HFFc6 (cell line): Measurements from ENCODE around the gene RBM7. TPM values are rescaled to one million over a fixed set of nuclear protein-coding genes. Genes with fewer than 3 reads are reported as not detected.

Experiments used
- DNase-seq: peaks from one replicate; pipeline ENCODE4 v3.0.0-alpha.2; 2018
- H3K27ac Mint-ChIP-seq: 2 replicates; pipeline ENCODE4 v1.8.0; 2020; ENCODE audit warnings: mild to moderate bottlenecking, mixed read lengths
- H3K27me3 Mint-ChIP-seq: 2 replicates; pipeline ENCODE4 v1.8.0; 2021; ENCODE audit warnings: mild to moderate bottlenecking, moderate library complexity, mixed read lengths; ENCODE audit not compliant: insufficient read depth
- H3K36me3 Mint-ChIP-seq: 2 replicates; pipeline ENCODE4 v1.8.0; 2021; ENCODE audit warnings: low read depth, mixed read lengths
- H3K4me1 Mint-ChIP-seq: 2 replicates; pipeline ENCODE4 v1.8.0; 2020; ENCODE audit warnings: low read depth, mixed read lengths
- H3K4me3 Mint-ChIP-seq: 2 replicates; pipeline ENCODE4 v1.8.0; 2020; ENCODE audit warnings: mild to moderate bottlenecking, moderate library complexity, mixed read lengths
- H3K9me3 Mint-ChIP-seq: 2 replicates; pipeline ENCODE4 v1.8.0; 2020; ENCODE audit warnings: mild to moderate bottlenecking, mixed read lengths
- CTCF ChIP-seq: fragments of 200-600 bp; sonication (generic); IDR thresholded peaks from 2 replicates; pipeline ENCODE4 v1.5.0; 2021; ENCODE audit warnings: antibody characterized with exemption, mild to moderate bottlenecking
- total RNA-seq, 6 experiments: library from RNA; stranded (reverse); fragmentation: NEBNext Ultra II Directional; extraction: Animal tissue kit (Norgen Biotek cat#: 25700); gene quantifications; 2 replicates in 1 of 6; 3 replicates in 5 of 6; pipeline ENCODE4 v1.2.3, GENCODE V29; 2021

The RBM7 gene
- total RNA-seq, 6 experiments from 2014 or later, result 35.9 to 42.3 (median 39.2) TPM

- no peak for DNase-seq
- Mint-ChIP-seq H3K27ac (no peak overlapping the region; the same call in 1 of the 2 replicates), H3K4me1 (peaks cover 61% of the 10 kb centered on the region), H3K4me3 (peak overlapping the region; percentile 98; the same call in 1 of the 2 replicates), H3K9me3 (no peaks in the 10 kb centered on the region), H3K27me3 (peaks cover 4% of the 10 kb centered on the region), H3K36me3 (peaks cover 29% of the 10 kb centered on the region)
- TF ChIP-seq CTCF, result no peak
Measured at GRCh38 chr11:114397349-114397982, 3.0 kb upstream of the RBM7 start.

GRCh38 chr11:114398303-114398920 is 2.1 kb upstream of the RBM7 start:
- Mint-ChIP-seq H3K36me3 (peaks cover 38% of the 10 kb centered on the region), H3K27ac (peak overlapping the region; percentile 100)

GRCh38 chr11:114399490-114400215 is 813 bp upstream of the RBM7 start:
- no peaks in the 10 kb centered on the region for H3K9me3 Mint-ChIP-seq
- peaks cover 73% of the 10 kb centered on the region for H3K4me1 Mint-ChIP-seq
- no peak for DNase-seq
- peaks cover 4% of the 10 kb centered on the region for H3K27me3 Mint-ChIP-seq
- peaks cover 48% of the 10 kb centered on the region for H3K36me3 Mint-ChIP-seq
- no peak for TF ChIP-seq CTCF
- H3K4me3 Mint-ChIP-seq, result peak overlapping the region; percentile 98
- peak overlapping the region; percentile 100 for H3K27ac Mint-ChIP-seq

More at GRCh38 chr11:114398303-114398920, 2.1 kb upstream of the RBM7 start:
- Mint-ChIP-seq H3K4me1 (peaks cover 63% of the 10 kb centered on the region), H3K27me3 (peaks cover 4% of the 10 kb centered on the region), H3K9me3 (no peaks in the 10 kb centered on the region), H3K4me3 (peak overlapping the region; percentile 98)
- TF ChIP-seq CTCF, result no peak
- no peak for DNase-seq

- peaks cover 75% of the 10 kb centered on the region for H3K4me1 Mint-ChIP-seq
- peaks cover 60% of the 10 kb centered on the region for H3K36me3 Mint-ChIP-seq
- TF ChIP-seq CTCF, result peak; percentile 37; the same call in 1 of the 2 replicates
- H3K9me3 Mint-ChIP-seq, result no peaks in the 10 kb centered on the region
- H3K27ac Mint-ChIP-seq, result peak overlapping the region; percentile 100
- peak overlapping the region; percentile 98 for H3K4me3 Mint-ChIP-seq
- DNase-seq, result no peak
- peaks cover 4% of the 10 kb centered on the region for H3K27me3 Mint-ChIP-seq
Measured at GRCh38 chr11:114400915-114401223, 403 bp downstream of the RBM7 start.

- peaks cover 64% of the 10 kb centered on the region for H3K36me3 Mint-ChIP-seq
- H3K27me3 Mint-ChIP-seq, result peaks cover 4% of the 10 kb centered on the region
- peaks cover 71% of the 10 kb centered on the region for H3K4me1 Mint-ChIP-seq
- H3K27ac Mint-ChIP-seq, result peak overlapping the region; percentile 100
- TF ChIP-seq CTCF, result no peak
- peak overlapping the region; percentile 98 for H3K4me3 Mint-ChIP-seq
- DNase-seq, result no peak
- H3K9me3 Mint-ChIP-seq, result no peaks in the 10 kb centered on the region
Measured at GRCh38 chr11:114401311-114401710, 845 bp downstream of the RBM7 start.
